Activated CD4-positive, CD25-positive, alpha-beta regulatory T cell treated with anti-CD3 and anti-CD28 coated beads, Interleukin-2, amount 50 U/mL, for 16 hours (primary cell): ENCODE data around the gene PTPN13.

Experiments
- DNase-seq: peaks from one replicate; pipeline ENCODE4 v3.0.0-alpha.2; 2020; ENCODE audit warnings: low read depth, low spot score

PTPN13 gene

GRCh38 chr4:86818211-86818610 lies 224.1 kb downstream of the PTPN13 start:
- DNase-seq: no peak

- no peak for DNase-seq
These were observed 224.7 kb downstream of the PTPN13 start for GRCh38 chr4:86818841-86819240.

DNA sequence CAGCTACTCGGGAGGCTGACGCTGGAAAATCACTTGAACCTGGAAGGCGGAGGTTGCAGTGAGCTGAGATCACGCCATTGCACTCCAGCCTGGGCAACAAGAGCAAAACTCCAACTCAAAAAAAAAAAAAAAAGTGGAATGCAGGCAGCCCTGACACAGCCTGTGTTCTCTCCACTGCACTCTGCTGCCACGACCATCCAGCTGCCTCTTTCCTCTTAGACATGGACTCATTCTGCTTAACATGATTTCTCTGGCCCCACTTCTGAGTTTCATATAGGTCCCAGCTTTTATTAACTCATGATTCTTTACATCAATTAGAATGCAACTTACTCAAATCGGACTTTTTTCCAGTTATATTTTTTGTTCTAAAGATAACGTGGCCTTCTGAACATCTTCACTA lies 225.4 kb downstream of the PTPN13 start:
- DNase-seq: no peak

DNA sequence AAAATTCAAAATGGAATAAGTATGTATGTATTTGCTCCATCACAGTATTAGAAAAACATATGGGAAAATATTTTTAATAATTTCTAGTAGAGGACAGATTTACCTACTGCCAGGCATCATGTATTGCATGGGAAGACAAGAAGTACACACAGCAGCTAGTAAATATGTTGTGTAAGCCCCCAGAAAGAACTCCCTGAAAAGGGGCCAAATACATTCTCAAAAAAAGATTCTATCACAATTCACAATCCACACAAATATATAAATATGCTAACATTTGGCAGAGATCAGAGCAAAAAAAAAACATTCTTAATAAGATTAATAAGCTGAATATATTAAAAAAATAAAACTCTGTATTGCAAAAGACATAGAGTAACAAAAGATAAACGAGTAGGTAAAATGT lies 227.0 kb downstream of the PTPN13 start:
- no peak for DNase-seq

DNA sequence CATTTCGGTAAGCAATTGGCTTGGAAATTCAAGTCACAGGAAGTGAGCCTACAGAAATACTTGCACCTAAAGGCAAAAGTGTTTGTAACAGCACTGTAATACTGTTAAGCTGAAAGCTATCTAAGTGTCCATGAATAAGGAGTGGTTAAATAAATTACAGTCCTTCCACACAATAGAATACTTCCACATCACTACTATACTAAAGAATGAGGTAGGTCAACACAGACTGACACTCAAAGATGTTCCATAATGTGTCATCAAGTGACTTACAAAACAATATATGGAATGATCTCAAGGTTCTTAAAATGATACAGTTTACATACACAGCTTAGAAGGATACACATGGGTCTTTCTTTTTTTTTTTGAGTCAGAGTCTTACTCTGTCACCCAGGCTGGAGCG lies 228.0 kb downstream of the PTPN13 start:
- DNase-seq: no peak

- DNase-seq: no peak
These were observed 231.4 kb downstream of the PTPN13 start for GRCh38 chr4:86825511-86825910.

DNA sequence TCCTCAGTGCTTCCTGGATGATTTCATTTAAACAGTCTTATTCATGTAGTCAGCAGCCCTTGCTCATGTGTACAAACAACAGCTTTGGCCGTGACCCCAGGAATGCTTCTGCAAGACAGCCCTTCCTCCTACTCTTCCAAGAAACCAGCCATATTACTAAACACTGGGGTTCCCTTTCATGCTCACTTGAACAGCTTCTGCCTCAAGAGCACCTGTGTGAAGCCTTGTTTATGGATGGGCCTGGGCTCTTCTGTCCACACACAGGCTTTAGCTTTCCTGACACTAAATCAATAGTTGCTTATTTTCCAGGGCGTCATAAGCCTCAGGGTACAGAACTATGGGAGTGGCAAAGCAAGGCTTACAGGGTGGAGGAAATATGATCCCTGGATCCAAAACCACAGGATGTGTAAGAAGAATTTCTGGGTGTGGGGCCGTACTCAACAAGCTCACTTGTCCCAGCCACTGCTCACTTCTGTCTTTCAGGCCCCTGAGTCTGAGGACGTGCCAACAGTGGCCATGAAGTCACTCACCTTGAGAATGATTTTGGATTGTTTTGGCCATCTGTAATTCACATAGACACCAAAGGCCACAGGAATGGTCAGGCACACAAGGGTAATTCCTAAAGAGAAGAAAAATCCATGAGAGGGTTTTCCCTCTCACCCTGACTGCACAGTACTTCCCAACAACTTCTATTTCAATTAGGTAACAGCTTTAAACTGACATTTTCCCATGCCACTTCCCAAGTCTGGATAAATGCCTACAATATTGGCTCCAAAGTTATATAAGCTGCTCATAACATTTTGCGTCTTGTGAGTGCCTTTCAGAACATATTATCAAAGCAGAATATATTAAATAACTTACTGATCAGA lies 237.4 kb downstream of the PTPN13 start:
- DNase-seq: no peak

DNA sequence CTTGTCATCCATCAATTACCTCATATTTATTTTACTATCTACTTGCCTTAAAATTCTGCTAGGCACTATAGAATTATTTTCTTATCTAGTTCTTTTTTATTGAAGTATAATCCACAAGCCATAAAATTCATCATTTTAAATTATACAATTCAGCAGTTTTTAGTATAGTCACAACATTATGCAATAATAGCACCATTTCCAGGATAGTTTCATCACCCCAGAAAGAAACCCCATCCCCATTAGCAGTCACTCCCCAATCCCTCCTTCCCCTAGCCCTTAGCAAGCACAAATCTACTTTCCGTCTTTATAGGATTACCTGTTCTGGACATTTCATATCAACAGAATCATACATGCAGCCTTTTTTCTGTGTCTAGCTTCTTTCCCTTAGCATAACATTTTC lies 239.5 kb downstream of the PTPN13 start:
- no peak for DNase-seq

DNA sequence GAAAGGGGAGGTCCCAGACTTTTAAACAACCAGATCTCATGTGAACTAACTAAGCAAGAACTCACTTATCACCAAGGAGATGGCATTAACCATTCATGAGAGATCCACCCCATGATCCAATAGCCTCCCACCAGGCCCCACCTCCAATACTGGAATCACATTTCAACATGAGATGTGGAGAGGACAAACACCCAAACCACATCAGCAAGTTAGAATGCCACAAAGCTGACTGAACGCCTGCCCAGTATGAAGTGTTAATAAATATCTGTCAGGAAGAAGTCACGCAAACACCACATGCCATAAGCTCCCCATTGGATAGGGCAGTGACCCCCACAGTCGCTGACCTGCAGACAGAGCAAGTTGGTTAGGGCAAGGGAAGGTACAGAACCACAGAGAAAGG lies 240.8 kb downstream of the PTPN13 start:
- DNase-seq: no peak

DNA sequence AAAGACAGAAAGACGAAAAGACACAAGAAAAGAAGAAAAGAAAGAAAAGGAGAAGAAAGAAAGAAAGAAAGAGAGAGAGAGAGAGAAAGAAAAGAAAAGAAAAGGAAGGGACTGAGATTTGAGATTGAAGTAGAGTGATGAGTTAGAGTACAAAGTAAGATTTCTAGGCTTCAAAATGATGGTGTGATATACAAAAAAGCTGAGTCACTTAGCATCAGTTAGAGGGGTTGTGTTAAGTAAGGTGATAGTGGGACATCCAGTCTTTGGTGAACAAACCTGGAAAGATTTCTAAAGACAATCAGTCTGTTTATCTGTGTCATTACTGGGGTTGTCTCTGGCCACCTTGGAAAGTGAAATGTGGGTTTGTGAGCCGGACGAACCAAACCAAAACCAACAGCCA lies 241.6 kb downstream of the PTPN13 start:
- DNase-seq: no peak

GRCh38 chr4:86837691-86838503 lies 243.8 kb downstream of the PTPN13 start:
- no peak for DNase-seq

- DNase-seq: no peak
These were observed 246.7 kb downstream of the PTPN13 start for GRCh38 chr4:86840858-86841257.

- no peak for DNase-seq
These were observed 247.2 kb downstream of the PTPN13 start for GRCh38 chr4:86841309-86841708.

GRCh38 chr4:86845593-86845992 lies 251.5 kb downstream of the PTPN13 start:
- DNase-seq: no peak

GRCh38 chr4:86846921-86847320 lies 252.8 kb downstream of the PTPN13 start:
- no peak for DNase-seq

DNA sequence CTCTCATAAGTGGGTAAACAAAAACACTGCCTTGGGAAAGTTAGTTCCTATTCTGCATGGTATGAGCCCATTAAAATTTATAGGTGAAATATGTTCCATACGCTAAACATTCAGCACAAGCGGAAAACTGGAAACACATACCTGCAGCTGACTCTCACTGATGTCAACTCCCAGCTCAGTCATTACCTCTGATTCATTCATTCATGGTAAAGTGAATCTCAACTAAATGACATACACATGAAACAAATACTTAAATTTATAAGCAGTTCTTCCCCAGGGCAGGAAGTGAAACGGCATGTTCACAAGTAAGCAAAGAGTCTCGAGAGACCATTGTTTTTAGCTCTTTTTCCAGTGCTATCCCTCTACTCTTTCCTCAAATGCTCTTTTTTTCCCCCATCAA lies 253.5 kb downstream of the PTPN13 start:
- DNase-seq: no peak

- no peak for DNase-seq
These were observed 254.0 kb downstream of the PTPN13 start for GRCh38 chr4:86848136-86848535.

GRCh38 chr4:86848732-86849619 lies 254.9 kb downstream of the PTPN13 start, which contains the start of gene SLC10A6:
TSS of gene SLC10A6 (minus strand) at chr4:86849384. CDS start at chr4:86849115, 269 bp downstream.
- DNase-seq: no peak

DNA sequence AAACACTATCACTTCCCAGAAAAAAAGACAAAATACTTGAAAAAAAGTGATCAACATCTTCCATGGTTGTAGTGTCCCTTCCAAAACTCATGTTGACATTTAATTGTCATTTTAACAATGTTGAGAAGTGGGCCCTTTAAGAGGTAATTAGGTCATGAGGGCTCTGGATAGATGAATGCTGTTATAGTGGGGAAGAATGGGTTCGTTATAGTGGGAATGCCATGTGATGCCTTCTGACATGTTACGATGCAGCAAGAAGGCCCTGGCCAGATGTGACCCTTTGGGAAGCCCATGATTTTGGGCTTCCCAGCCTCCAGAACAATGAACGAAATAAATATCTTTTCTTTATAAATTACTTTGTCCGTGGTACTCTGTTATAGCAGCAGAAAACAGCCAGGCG lies 259.1 kb downstream of the PTPN13 start:
- no peak for DNase-seq

DNA sequence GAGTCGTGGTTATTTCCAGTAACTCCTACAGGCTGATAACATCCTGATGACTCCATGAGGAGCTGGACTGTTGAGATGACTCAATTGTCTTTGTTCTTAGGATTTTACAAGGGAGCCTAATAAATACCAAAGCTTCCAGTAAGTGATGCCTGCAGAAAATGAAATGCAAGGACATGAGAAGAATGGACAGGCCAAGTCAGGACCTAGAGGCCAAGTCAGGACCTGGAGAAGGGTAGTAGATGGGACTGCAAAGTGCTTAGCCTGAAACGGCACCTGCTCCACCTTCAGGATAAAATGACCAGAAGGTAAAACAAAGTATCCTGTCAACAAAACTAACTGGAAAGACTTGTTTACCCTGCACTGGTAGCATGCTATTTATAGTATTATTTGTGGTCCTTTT lies 261.5 kb downstream of the PTPN13 start:
- DNase-seq: no peak

DNA sequence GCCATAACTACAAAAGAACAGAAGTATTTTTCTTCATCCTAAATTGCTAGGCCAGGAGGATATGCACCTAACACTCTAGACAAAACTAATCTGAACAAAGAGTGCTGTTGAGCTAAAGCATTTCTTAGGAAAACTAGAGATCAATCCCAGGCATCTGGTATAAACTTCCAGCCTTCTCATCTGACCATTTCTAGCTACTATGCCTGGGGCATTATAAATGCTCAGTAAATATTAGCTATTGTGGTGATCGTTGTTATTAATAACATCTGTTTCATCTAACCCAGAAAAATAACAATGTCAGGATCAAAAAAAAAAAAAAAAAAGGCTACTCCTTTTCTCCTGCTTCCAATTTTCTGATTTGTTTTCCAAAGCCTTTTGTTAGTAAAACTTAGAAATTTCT lies 262.8 kb downstream of the PTPN13 start:
- no peak for DNase-seq
